Measurements from ENCODE around the gene DDRGK1. TPM values are rescaled to one million over a fixed set of nuclear protein-coding genes. Genes with fewer than 3 reads are reported as not detected.

Gene DDRGK1
- total and polyA plus RNA-seq, 4 donors = 16.8 to 72.4 (median 48.5) TPM

- Histone ChIP-seq H3K4me3 (ENCODE audit: low read depth in 1 of 3, low read length in 3 of 3) (no peak overlapping the region), H3K4me1 (ENCODE audit: control insufficient read depth in 4 of 4, insufficient read depth in 4 of 4, low read length in 3 of 4) (peaks cover 0 to 7% (median 3%) of the 10 kb centered on the region in 4 donors), H3K27ac (ENCODE audit: low read depth in 1 of 2, low read length in 2 of 2) (no peak overlapping the region), H3K27me3 (ENCODE audit: control insufficient read depth in 4 of 4, insufficient read depth in 4 of 4, low read length in 3 of 4) (peaks cover 0 to 2% (median 0%) of the 10 kb centered on the region in 4 donors), H3K9ac (ENCODE audit: low read depth in 1 of 2, low read length in 2 of 2) (no peak overlapping the region), H3K36me3 (ENCODE audit: control insufficient read depth in 4 of 4, insufficient read depth in 3 of 4, low read depth in 1 of 4, low read length in 3 of 4) (peaks cover 5 to 18% (median 10%) of the 10 kb centered on the region in 4 donors), H3K9me3 (ENCODE audit: control insufficient read depth in 4 of 4, low read length in 3 of 4) (no peaks in the 10 kb centered on the region)
- TF ChIP-seq, protein P1, sequence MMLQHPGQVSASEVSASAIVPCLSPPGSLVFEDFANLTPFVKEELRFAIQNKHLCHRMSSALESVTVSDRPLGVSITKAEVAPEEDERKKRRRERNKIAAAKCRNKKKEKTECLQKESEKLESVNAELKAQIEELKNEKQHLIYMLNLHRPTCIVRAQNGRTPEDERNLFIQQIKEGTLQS (IDR thresholded peaks at IDR 0.05) = no peak
- TF ChIP-seq TAF1 (conservative IDR thresholded peaks at IDR 0.05) (no peak), RAD21 (IDR thresholded peaks at IDR 0.05) (peak in 1 of 2 donors; percentile 28), SP1 (IDR thresholded peaks at IDR 0.05) (no peak)
- no peak for DNase-seq (ENCODE audit: low spot score)
- WGBS = 61% methylated on average over 10 of the region's 10 CpGs
Measured at GRCh38 chr20:3250091-3250504, 45.6 kb upstream of the DDRGK1 start.

- no peak overlapping the region for H3K27ac ChIP-seq (ENCODE audit: low read depth in 1 of 2, low read length in 2 of 2)
- H3K36me3 ChIP-seq (ENCODE audit: control insufficient read depth in 4 of 4, insufficient read depth in 3 of 4, low read depth in 1 of 4, low read length in 3 of 4) = peaks cover 3 to 10% (median 7%) of the 10 kb centered on the region in 4 donors
- DNase-seq (ENCODE audit: low spot score) = no peak
- no peaks in the 10 kb centered on the region for H3K9me3 ChIP-seq (ENCODE audit: control insufficient read depth in 4 of 4, low read length in 3 of 4)
- H3K9ac ChIP-seq (ENCODE audit: low read depth in 1 of 2, low read length in 2 of 2) = no peak overlapping the region
- TF ChIP-seq SP1 (IDR thresholded peaks at IDR 0.05) (no peak), ZBTB33 (IDR thresholded peaks at IDR 0.05) (no peak), RXRA (IDR thresholded peaks at IDR 0.05) (no peak), JUND (IDR thresholded peaks at IDR 0.05) (no peak), NR2F2 (IDR thresholded peaks at IDR 0.05) (no peak), HNF4A (conservative IDR thresholded peaks at IDR 0.05) (no peak)
- TF ChIP-seq, protein P1 (IDR thresholded peaks at IDR 0.05) = no peak
- peak overlapping the region in 1 of 3 donors; percentile 21 for H3K4me3 ChIP-seq (ENCODE audit: low read depth in 1 of 3, low read length in 3 of 3)
- peaks cover 0 to 2% (median 0%) of the 10 kb centered on the region in 4 donors for H3K27me3 ChIP-seq (ENCODE audit: control insufficient read depth in 4 of 4, insufficient read depth in 4 of 4, low read length in 3 of 4)
- WGBS = 21% methylated on average over 18 of the region's 18 CpGs
- H3K4me1 ChIP-seq (ENCODE audit: control insufficient read depth in 4 of 4, insufficient read depth in 4 of 4, low read length in 3 of 4) = peaks cover 0 to 7% (median 3%) of the 10 kb centered on the region in 4 donors
Measured at GRCh38 chr20:3248993-3249347, 44.5 kb upstream of the DDRGK1 start.

DNA sequence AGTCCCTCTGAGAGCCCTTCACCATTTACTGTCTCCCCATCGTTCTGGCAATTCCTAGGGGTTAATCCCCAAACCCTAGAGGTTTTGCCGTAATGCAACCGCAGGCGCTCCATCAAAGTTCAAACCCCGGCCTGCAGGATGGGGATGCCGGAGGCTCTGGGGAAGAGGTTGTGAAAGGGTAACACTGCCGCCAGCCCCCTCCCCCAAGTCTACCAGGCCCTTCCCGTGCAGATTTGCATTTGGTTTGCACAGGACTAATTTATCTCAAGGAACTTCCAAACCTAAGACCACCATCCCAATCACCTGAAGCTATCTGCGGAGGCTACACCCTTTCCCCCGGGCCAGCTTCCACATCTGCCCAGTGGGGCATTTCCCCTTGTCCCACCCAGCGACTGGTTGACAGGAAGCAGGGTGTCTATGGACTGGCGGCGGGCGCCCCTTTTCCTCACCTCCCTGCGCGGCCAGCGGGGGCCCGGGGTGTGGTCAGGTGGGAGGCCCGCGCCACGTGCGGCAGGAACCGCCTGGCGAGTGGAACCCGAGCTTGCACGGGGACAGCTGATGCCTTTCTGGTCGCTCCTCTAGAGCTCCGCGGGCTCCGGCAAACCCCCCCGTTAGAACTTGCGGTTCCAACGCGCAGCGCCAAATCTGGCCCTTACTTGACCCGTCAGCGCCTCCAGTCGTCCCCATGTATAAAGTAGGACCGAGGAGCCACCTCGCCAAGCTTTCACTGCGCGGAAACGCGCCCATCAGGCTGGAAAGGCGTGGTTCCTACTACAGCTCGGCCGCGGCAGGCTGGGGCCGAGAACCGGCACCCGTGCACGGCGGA lies 43.9 kb upstream of the DDRGK1 start:
- no peak for DNase-seq (ENCODE audit: low spot score)
- no peaks in the 10 kb centered on the region for H3K9me3 ChIP-seq (ENCODE audit: control insufficient read depth in 4 of 4, low read length in 3 of 4)
- peaks cover 3 to 8% (median 7%) of the 10 kb centered on the region in 4 donors for H3K36me3 ChIP-seq (ENCODE audit: control insufficient read depth in 4 of 4, insufficient read depth in 3 of 4, low read depth in 1 of 4, low read length in 3 of 4)
- H3K27ac ChIP-seq (ENCODE audit: low read depth in 1 of 2, low read length in 2 of 2) = no peak overlapping the region
- peaks cover 0 to 7% (median 3%) of the 10 kb centered on the region in 4 donors for H3K4me1 ChIP-seq (ENCODE audit: control insufficient read depth in 4 of 4, insufficient read depth in 4 of 4, low read length in 3 of 4)
- no peak overlapping the region for H3K9ac ChIP-seq (ENCODE audit: low read depth in 1 of 2, low read length in 2 of 2)
- H3K4me3 ChIP-seq (ENCODE audit: low read depth in 1 of 3, low read length in 3 of 3) = peak overlapping the region in 1 of 3 donors; percentile 21
- WGBS = 9% methylated on average over 53 of the region's 53 CpGs
- H3K27me3 ChIP-seq (ENCODE audit: control insufficient read depth in 4 of 4, insufficient read depth in 4 of 4, low read length in 3 of 4) = peaks cover 0 to 2% (median 0%) of the 10 kb centered on the region in 4 donors
- TF ChIP-seq EGR1 (IDR thresholded peaks at IDR 0.05; ENCODE audit: low read depth in 2 of 2) (no peak), HNF4A (conservative IDR thresholded peaks at IDR 0.05) (no peak), REST (IDR thresholded peaks at IDR 0.05) (no peak), TAF1 (conservative IDR thresholded peaks at IDR 0.05) (no peak), FOXA2 (IDR thresholded peaks at IDR 0.05) (no peak)

All from liver (tissue), 9 donors.